Measurements from ENCODE around the gene RNF7.

RNF7 gene

DNA sequence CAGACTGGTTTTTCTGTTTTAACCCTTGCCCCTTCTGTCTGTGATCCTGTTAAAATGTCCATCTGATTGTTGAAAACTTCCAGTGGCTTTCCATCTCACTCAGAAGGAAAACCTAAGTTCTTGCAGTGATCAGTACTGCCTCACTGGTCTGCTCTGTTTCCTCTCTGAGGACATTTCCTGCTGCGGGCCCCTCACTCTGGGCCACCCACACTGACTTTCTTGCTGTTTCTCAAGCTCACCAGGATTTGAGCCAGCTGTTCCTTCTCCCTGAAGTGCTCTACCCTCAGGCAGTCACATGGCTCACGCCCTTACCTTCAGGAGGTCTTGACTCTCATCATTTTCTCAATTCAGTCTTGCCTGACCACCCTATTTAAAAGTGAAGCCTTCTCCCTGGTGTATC, 26.9 kb downstream of the RNF7 start:
- no peak for TF ChIP-seq POLR2AphosphoS5 (IDR thresholded peaks at IDR 0.05; ENCODE audit: low read depth)
- TF ChIP-seq GABPA (IDR thresholded peaks at IDR 0.05; ENCODE audit: low read depth): no peak
- TF ChIP-seq, protein P1, sequence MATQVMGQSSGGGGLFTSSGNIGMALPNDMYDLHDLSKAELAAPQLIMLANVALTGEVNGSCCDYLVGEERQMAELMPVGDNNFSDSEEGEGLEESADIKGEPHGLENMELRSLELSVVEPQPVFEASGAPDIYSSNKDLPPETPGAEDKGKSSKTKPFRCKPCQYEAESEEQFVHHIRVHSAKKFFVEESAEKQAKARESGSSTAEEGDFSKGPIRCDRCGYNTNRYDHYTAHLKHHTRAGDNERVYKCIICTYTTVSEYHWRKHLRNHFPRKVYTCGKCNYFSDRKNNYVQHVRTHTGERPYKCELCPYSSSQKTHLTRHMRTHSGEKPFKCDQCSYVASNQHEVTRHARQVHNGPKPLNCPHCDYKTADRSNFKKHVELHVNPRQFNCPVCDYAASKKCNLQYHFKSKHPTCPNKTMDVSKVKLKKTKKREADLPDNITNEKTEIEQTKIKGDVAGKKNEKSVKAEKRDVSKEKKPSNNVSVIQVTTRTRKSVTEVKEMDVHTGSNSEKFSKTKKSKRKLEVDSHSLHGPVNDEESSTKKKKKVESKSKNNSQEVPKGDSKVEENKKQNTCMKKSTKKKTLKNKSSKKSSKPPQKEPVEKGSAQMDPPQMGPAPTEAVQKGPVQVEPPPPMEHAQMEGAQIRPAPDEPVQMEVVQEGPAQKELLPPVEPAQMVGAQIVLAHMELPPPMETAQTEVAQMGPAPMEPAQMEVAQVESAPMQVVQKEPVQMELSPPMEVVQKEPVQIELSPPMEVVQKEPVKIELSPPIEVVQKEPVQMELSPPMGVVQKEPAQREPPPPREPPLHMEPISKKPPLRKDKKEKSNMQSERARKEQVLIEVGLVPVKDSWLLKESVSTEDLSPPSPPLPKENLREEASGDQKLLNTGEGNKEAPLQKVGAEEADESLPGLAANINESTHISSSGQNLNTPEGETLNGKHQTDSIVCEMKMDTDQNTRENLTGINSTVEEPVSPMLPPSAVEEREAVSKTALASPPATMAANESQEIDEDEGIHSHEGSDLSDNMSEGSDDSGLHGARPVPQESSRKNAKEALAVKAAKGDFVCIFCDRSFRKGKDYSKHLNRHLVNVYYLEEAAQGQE (IDR thresholded peaks at IDR 0.05; ENCODE audit: insufficient replicate concordance, low read depth): no peak
- TF ChIP-seq, protein P2, sequence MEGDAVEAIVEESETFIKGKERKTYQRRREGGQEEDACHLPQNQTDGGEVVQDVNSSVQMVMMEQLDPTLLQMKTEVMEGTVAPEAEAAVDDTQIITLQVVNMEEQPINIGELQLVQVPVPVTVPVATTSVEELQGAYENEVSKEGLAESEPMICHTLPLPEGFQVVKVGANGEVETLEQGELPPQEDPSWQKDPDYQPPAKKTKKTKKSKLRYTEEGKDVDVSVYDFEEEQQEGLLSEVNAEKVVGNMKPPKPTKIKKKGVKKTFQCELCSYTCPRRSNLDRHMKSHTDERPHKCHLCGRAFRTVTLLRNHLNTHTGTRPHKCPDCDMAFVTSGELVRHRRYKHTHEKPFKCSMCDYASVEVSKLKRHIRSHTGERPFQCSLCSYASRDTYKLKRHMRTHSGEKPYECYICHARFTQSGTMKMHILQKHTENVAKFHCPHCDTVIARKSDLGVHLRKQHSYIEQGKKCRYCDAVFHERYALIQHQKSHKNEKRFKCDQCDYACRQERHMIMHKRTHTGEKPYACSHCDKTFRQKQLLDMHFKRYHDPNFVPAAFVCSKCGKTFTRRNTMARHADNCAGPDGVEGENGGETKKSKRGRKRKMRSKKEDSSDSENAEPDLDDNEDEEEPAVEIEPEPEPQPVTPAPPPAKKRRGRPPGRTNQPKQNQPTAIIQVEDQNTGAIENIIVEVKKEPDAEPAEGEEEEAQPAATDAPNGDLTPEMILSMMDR (IDR thresholded peaks at IDR 0.05; ENCODE audit: insufficient read depth, low read length): no peak
- no peak for TF ChIP-seq SPI1 (IDR thresholded peaks at IDR 0.05; ENCODE audit: borderline replicate concordance, low read depth)
- DNase-seq (ENCODE audit: low read depth in 1 of 2, low spot score in 1 of 2): peak in 1 of 2 experiments; percentile 44
- Histone ChIP-seq H3K27me3 (ENCODE audit: insufficient read depth, poor library complexity, severe bottlenecking) (no peaks in the 10 kb centered on the region), H3K4me3 (replicated peaks; ENCODE audit: insufficient read depth, low read length) (no peak overlapping the region), H3K27ac (replicated peaks) (peak overlapping the region; percentile 52)

DNA sequence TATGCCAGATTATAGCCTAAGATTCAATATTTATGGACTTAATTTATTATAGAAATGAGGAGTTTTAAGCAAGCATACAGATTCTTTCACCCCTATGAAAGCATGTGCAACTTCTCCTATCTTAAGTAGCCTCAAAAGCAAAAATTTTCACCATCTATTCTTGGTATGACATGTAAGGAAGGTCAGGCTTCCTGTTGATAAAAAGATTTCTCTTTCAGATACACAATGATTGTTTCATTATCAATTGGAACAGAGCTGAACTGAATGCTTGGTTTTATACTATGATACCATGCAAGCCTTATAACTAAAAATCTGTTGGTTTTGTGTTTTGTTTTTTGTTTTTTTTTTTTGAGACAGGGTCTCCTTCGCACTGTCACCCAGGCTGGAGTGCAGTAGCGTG, 29.0 kb downstream of the RNF7 start:
- Histone ChIP-seq H3K4me3 (replicated peaks; ENCODE audit: insufficient read depth, low read length) (no peak overlapping the region), H3K27me3 (ENCODE audit: insufficient read depth, poor library complexity, severe bottlenecking) (no peaks in the 10 kb centered on the region), H3K27ac (replicated peaks) (no peak overlapping the region)
- no peak for DNase-seq (ENCODE audit: low read depth in 1 of 2, low spot score in 1 of 2)
- TF ChIP-seq SPI1 (IDR thresholded peaks at IDR 0.05; ENCODE audit: borderline replicate concordance, low read depth): no peak
- TF ChIP-seq POLR2AphosphoS5 (IDR thresholded peaks at IDR 0.05; ENCODE audit: low read depth): no peak
- TF ChIP-seq, protein P1 (IDR thresholded peaks at IDR 0.05; ENCODE audit: insufficient replicate concordance, low read depth): no peak
- TF ChIP-seq GABPA (IDR thresholded peaks at IDR 0.05; ENCODE audit: low read depth): no peak
- TF ChIP-seq, protein P2 (IDR thresholded peaks at IDR 0.05; ENCODE audit: insufficient read depth, low read length): no peak

DNA sequence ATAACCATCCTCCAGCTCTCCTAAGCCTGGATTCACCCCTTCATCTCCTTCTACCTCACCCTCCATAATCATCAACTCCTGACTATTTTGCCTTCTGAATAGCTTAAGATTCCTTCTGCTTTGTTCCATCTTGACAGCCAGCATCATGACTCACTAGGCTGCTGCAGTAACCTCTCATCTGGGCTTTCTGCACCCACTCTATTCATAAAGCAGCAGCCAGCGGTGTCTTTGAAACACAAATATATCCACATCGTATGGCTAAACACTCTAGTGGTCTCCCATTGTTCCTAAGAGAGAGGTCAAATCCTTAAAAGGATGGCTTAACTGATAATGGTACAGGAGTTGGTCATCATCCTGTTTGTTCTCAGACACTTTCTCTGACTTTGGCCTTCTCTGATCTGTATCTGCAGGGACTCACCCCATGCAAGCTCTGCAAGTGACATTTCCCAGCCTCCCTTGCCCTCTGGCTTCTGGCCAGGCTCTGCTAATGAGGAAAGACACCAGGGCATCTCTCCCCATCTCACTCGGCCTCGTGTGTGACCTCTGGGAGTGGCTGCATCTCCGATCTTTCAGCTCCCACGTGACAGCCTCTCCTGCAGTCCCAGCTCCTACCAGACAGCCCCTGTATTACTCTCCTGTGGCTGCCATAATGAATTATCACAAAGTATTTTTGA, 31.3 kb downstream of the RNF7 start:
- TF ChIP-seq, protein P1 (IDR thresholded peaks at IDR 0.05; ENCODE audit: insufficient replicate concordance, low read depth): no peak
- TF ChIP-seq, protein P2 (IDR thresholded peaks at IDR 0.05; ENCODE audit: insufficient read depth, low read length): no peak
- no peak for TF ChIP-seq SPI1 (IDR thresholded peaks at IDR 0.05; ENCODE audit: borderline replicate concordance, low read depth)
- TF ChIP-seq POLR2AphosphoS5 (IDR thresholded peaks at IDR 0.05; ENCODE audit: low read depth): no peak
- TF ChIP-seq GABPA (IDR thresholded peaks at IDR 0.05; ENCODE audit: low read depth): no peak
- Histone ChIP-seq H3K27me3 (ENCODE audit: insufficient read depth, poor library complexity, severe bottlenecking) (no peaks in the 10 kb centered on the region), H3K4me3 (replicated peaks; ENCODE audit: insufficient read depth, low read length) (no peak overlapping the region), H3K27ac (replicated peaks) (no peak overlapping the region)
- no peak for DNase-seq (ENCODE audit: low read depth in 1 of 2, low spot score in 1 of 2)

All from HL-60 (cell line).